Dermis microvascular lymphatic vessel endothelial cell (primary cell): ENCODE data around the gene ADAT1. TPM values are rescaled to one million over a fixed set of nuclear protein-coding genes. Genes with fewer than 3 reads are reported as not detected.

Experiments used
- DNase-seq, 2 donors: peaks; one replicate each; pipeline versions ENCODE4 v3.0.0 to v3.0.0-alpha.2; 2010; ENCODE audit warnings: low read depth in 2 of 2
- total RNA-seq: library from RNA; depleted of rRNA; stranded (reverse); fragments of >200 nt; gene quantifications from 2 replicates; pipeline ENCODE4 v1.2.1, GENCODE V29; 2014

The ADAT1 gene
- 47.4 and 65.4 TPM in 2 replicates for total RNA-seq

- DNase-seq = peak; percentile 95 to 99
Measured at GRCh38 chr16:75622761-75623605, at the start of gene ADAT1. ADAT1 (minus strand) TSS chr16:75623281; CDS start chr16:75620799, 2,482 bp downstream.

- DNase-seq = no peak
Measured at GRCh38 chr16:75667503-75667902, 44.4 kb upstream of the ADAT1 start.

GRCh38 chr16:75660726-75661302, 37.7 kb upstream of the ADAT1 start:
- peak; percentile 34 to 63 for DNase-seq

- DNase-seq = no peak
Measured at GRCh38 chr16:75660321-75660720, 37.2 kb upstream of the ADAT1 start.

- no peak for DNase-seq
Measured at GRCh38 chr16:75658175-75658574, 35.1 kb upstream of the ADAT1 start.

- no peak for DNase-seq
Measured at GRCh38 chr16:75653922-75654321, 30.8 kb upstream of the ADAT1 start.

GRCh38 chr16:75648265-75649076, 25.4 kb upstream of the ADAT1 start:
- peak; percentile 34 to 78 for DNase-seq

- DNase-seq = peak; percentile 84 to 95
Measured at GRCh38 chr16:75647492-75648264, 24.6 kb upstream of the ADAT1 start, which contains the start of the genes KARS1 and TERF2IP. KARS1 (minus strand) TSS chr16:75647665; CDS start chr16:75647639, 26 bp downstream. TERF2IP (plus strand) TSS chr16:75647773; CDS start chr16:75647883, 110 bp downstream.

- no peak for DNase-seq
Measured at GRCh38 chr16:75647112-75647491, 24.0 kb upstream of the ADAT1 start.

GRCh38 chr16:75644240-75645012, 21.3 kb upstream of the ADAT1 start:
- DNase-seq = no peak

GRCh38 chr16:75640598-75640997, 17.5 kb upstream of the ADAT1 start:
- no peak for DNase-seq

- DNase-seq = no peak
Measured at GRCh38 chr16:75635036-75635435, 12.0 kb upstream of the ADAT1 start.

GRCh38 chr16:75632857-75633256, 9.8 kb upstream of the ADAT1 start:
- no peak for DNase-seq

GRCh38 chr16:75630052-75630451, 7.0 kb upstream of the ADAT1 start:
- no peak for DNase-seq

GRCh38 chr16:75629132-75629531, 6.1 kb upstream of the ADAT1 start:
- DNase-seq = no peak

GRCh38 chr16:75628351-75628750, 5.3 kb upstream of the ADAT1 start:
- DNase-seq = peak in 1 of 2 donors; percentile 48

- DNase-seq = peak in 1 of 2 donors; percentile 54
Measured at GRCh38 chr16:75627851-75628250, 4.8 kb upstream of the ADAT1 start.

GRCh38 chr16:75626806-75627205, 3.7 kb upstream of the ADAT1 start:
- DNase-seq = no peak

GRCh38 chr16:75624921-75625334, 1.8 kb upstream of the ADAT1 start:
- DNase-seq = no peak

GRCh38 chr16:75621170-75621477, 2.0 kb downstream of the ADAT1 start:
- peak; percentile 36 to 60 for DNase-seq
